CD14-positive monocyte (primary cell): ENCODE results near the gene GRAMD1A. TPM values are rescaled to one million over a fixed set of nuclear protein-coding genes. Genes with fewer than 3 reads are reported as not detected.

Experiments used
- DNase-seq, 3 donors: peaks; one replicate each; pipeline ENCODE4 v3.0.0-alpha.2; 2011 to 2022
- H2AFZ ChIP-seq: 2 replicates; pipeline ENCODE4 v1.6.0; 2012; ENCODE audit warnings: mild to moderate bottlenecking, low read depth, low read length, inconsistent platforms; ENCODE audit not compliant: insufficient read depth, poor library complexity, severe bottlenecking
- H3K27ac ChIP-seq, 2 donors: 1 replicate in 1 of 2; 2 replicates in 1 of 2; pipeline ENCODE4 v1.5.1; 2012 to 2013; ENCODE audit warnings: low read length in 2 of 2, control low read depth in 1 of 2, inconsistent platforms in 1 of 2, low read depth in 1 of 2, mild to moderate bottlenecking in 1 of 2
- H3K27me3 ChIP-seq, 2 donors: one replicate each; pipeline versions ENCODE4 v1.6.0 to v1.6.1; 2011 to 2013; ENCODE audit warnings: low read length in 2 of 2; ENCODE audit not compliant: control insufficient read depth in 2 of 2, insufficient read depth in 2 of 2
- H3K36me3 ChIP-seq, 2 donors: replicated peaks in 1 of 2; 1 replicate in 1 of 2; 2 replicates in 1 of 2; pipeline versions ENCODE4 v1.5.1 to v1.6.1; 2012 to 2013; ENCODE audit warnings: low read length in 2 of 2, control low read depth in 1 of 2, inconsistent platforms in 1 of 2, mild to moderate bottlenecking in 1 of 2; ENCODE audit not compliant: insufficient read depth in 2 of 2, control insufficient read depth in 1 of 2
- H3K4me1 ChIP-seq, 2 donors: 1 replicate in 1 of 2; 2 replicates in 1 of 2; pipeline versions ENCODE4 v1.5.1 to v1.6.1; 2012 to 2013; ENCODE audit warnings: low read length in 2 of 2, control low read depth in 1 of 2, inconsistent platforms in 1 of 2, mild to moderate bottlenecking in 1 of 2, moderate library complexity in 1 of 2; ENCODE audit not compliant: insufficient read depth in 2 of 2, control insufficient read depth in 1 of 2
- H3K4me2 ChIP-seq: replicated peaks from 2 replicates; pipeline ENCODE3; 2012; ENCODE audit warnings: low read length, moderate library complexity, mild to moderate bottlenecking; ENCODE audit not compliant: poor library complexity, severe bottlenecking; ENCODE audit errors: extremely low read depth
- H3K4me3 ChIP-seq, 3 experiments: fragments of 200-600 bp in 1 of 3; sonication (generic) in 1 of 3; replicated peaks in 1 of 3; 1 replicate in 2 of 3; 2 replicates in 1 of 3; pipeline ENCODE4 v1.5.1; 2011 to 2013; ENCODE audit warnings: low read length in 3 of 3, mild to moderate bottlenecking in 3 of 3, control low read depth in 2 of 3, low read depth in 2 of 3, inconsistent platforms in 1 of 3, moderate library complexity in 1 of 3
- H3K79me2 ChIP-seq: 2 replicates; pipeline ENCODE4 v1.6.0; 2012; ENCODE audit warnings: mild to moderate bottlenecking, control low read depth, inconsistent platforms, low read length, moderate library complexity; ENCODE audit not compliant: insufficient read depth
- H3K9ac ChIP-seq: 2 replicates; pipeline ENCODE4 v1.6.0; 2017; ENCODE audit warnings: low read length, mild to moderate bottlenecking; ENCODE audit not compliant: insufficient read depth, poor library complexity, severe bottlenecking
- H3K9me3 ChIP-seq, 2 donors: replicated peaks in 1 of 2; 1 replicate in 1 of 2; 2 replicates in 1 of 2; pipeline versions ENCODE4 v1.5.1 to v1.6.1; 2012 to 2013; ENCODE audit warnings: low read length in 2 of 2, control low read depth in 1 of 2; ENCODE audit not compliant: control insufficient read depth in 1 of 2, insufficient read depth in 1 of 2
- H4K20me1 ChIP-seq: 2 replicates; pipeline ENCODE4 v1.6.0; 2012; ENCODE audit warnings: mild to moderate bottlenecking, low read length, control low read depth, moderate library complexity; ENCODE audit not compliant: insufficient read depth
- H3K27ac Mint-ChIP-seq, 7 donors: one replicate each; pipeline ENCODE4 v1.8.0; 2020; ENCODE audit warnings: mild to moderate bottlenecking in 7 of 7, mixed read lengths in 7 of 7, moderate library complexity in 6 of 7, inconsistent platforms in 2 of 7
- H3K27me3 Mint-ChIP-seq, 3 donors: one replicate each; pipeline ENCODE4 v1.8.0; 2021 to 2022; ENCODE audit warnings: low read depth in 3 of 3, mild to moderate bottlenecking in 3 of 3, mixed read lengths in 3 of 3, moderate library complexity in 3 of 3, inconsistent platforms in 1 of 3
- H3K36me3 Mint-ChIP-seq, 2 donors: one replicate each; pipeline ENCODE4 v1.8.0; 2020; ENCODE audit warnings: mixed read lengths in 2 of 2, inconsistent platforms in 1 of 2, mild to moderate bottlenecking in 1 of 2
- H3K4me1 Mint-ChIP-seq: one replicate; pipeline ENCODE4 v1.8.0; 2020; ENCODE audit warnings: mild to moderate bottlenecking, mixed read lengths
- H3K4me3 Mint-ChIP-seq, 2 donors: one replicate each; pipeline ENCODE4 v1.8.0; 2020; ENCODE audit warnings: mild to moderate bottlenecking in 2 of 2, mixed read lengths in 2 of 2, moderate library complexity in 1 of 2
- H3K9me3 Mint-ChIP-seq, 7 donors: one replicate each; pipeline ENCODE4 v1.8.0; 2020 to 2022; ENCODE audit warnings: mixed read lengths in 7 of 7, mild to moderate bottlenecking in 6 of 7, moderate library complexity in 6 of 7, inconsistent platforms in 2 of 7
- CTCF ChIP-seq: fragments of 200-600 bp; IDR thresholded peaks from one replicate; pipeline ENCODE4 v1.8.0; 2022; ENCODE audit warnings: antibody characterized with exemption, mild to moderate bottlenecking
- WGBS: methylation state at CpG from one replicate; pipeline ENCODE4 v1.1.5; 2013; ENCODE audit warnings: missing lambda C conversion rate; ENCODE audit not compliant: insufficient coverage; 5-methylcytosine and 5-hydroxymethylcytosine counted together
- intact Hi-C, 2 donors: fragments of 100-400 bp; cut with micrococcal nuclease; formaldehyde crosslinking; loops; one replicate each; pipeline versions ENCODE4 v1.15.0 to v1.15.1; 2023
- polyA plus RNA-seq, 3 donors: library from polyadenylated mRNA; depleted of rRNA in 1 of 3; unstranded in 2 of 3; stranded (reverse) in 1 of 3; fragments of 300-500 nt in 2 of 3; fragments of >200 nt in 1 of 3; fragmentation: Illumina TruSeq in 2 of 3; gene quantifications; 1 replicate in 2 of 3; 2 replicates in 1 of 3; pipeline ENCODE4 v1.2.3, GENCODE V29; 2012 to 2021

Gene GRAMD1A
- polyA plus RNA-seq, 3 donors, result 9.3 to 73.9 (median 15.1) TPM

GRCh38 chr19:35017507-35017906 lies 17.4 kb downstream of the GRAMD1A start:
- Histone ChIP-seq H3K4me3 (peak overlapping the region in 1 of 3 experiments; percentile 11), H3K27me3 (no peaks in the 10 kb centered on the region), H3K36me3 (peaks cover 57 to 75% of the 10 kb centered on the region in 2 donors), H3K9ac (no peak overlapping the region), H4K20me1 (peaks cover 6% of the 10 kb centered on the region), H3K79me2 (peaks cover 14% of the 10 kb centered on the region), H3K4me1 (peaks cover 46 to 51% of the 10 kb centered on the region in 2 donors), H3K27ac (peak overlapping the region; percentile 60 to 67), H3K4me2 (no peak overlapping the region), H3K9me3 (no peaks in the 10 kb centered on the region), H2AFZ (no peak overlapping the region)
- Mint-ChIP-seq H3K27me3 (peaks cover 0 to 3% (median 0%) of the 10 kb centered on the region in 3 donors), H3K9me3 (no peaks in the 10 kb centered on the region), H3K4me3 (peak overlapping the region in 1 of 2 donors; percentile 49), H3K4me1 (peaks cover 51% of the 10 kb centered on the region), H3K36me3 (peaks cover 74 to 91% of the 10 kb centered on the region in 2 donors), H3K27ac (peak overlapping the region; percentile 43 to 87 (median 83))
- peak in 1 of 3 donors; percentile 38 for DNase-seq
- intact Hi-C loops, result no loop called here
- WGBS, result 0% methylated on average over 3 of the region's 3 CpGs
- TF ChIP-seq CTCF, result no peak

GRCh38 chr19:35018379-35018778 lies 18.3 kb downstream of the GRAMD1A start:
- 91% methylated on average over 1 of the region's 4 CpGs for WGBS
- H3K27ac Mint-ChIP-seq, result peak overlapping the region in 3 of 7 donors; percentile 48 to 62 (median 58)
- no peak overlapping the region for H3K27ac ChIP-seq

More at GRCh38 chr19:35018379-35018778, 18.3 kb downstream of the GRAMD1A start:
- peaks cover 78 to 93% of the 10 kb centered on the region in 2 donors for H3K36me3 Mint-ChIP-seq
- Histone ChIP-seq H3K4me2 (no peak overlapping the region), H3K9ac (no peak overlapping the region), H3K79me2 (peaks cover 7% of the 10 kb centered on the region), H3K9me3 (no peaks in the 10 kb centered on the region), H3K4me1 (peaks cover 46 to 51% of the 10 kb centered on the region in 2 donors), H3K4me3 (no peak overlapping the region), H3K36me3 (peaks cover 59 to 83% of the 10 kb centered on the region in 2 donors), H3K27me3 (no peaks in the 10 kb centered on the region), H2AFZ (no peak overlapping the region), H4K20me1 (peaks cover 11% of the 10 kb centered on the region)
- intact Hi-C loops, result no loop called here
- no peak overlapping the region for H3K4me3 Mint-ChIP-seq
- DNase-seq, result no peak
- no peak for TF ChIP-seq CTCF
- peaks cover 48% of the 10 kb centered on the region for H3K4me1 Mint-ChIP-seq
- H3K9me3 Mint-ChIP-seq, result no peaks in the 10 kb centered on the region
- H3K27me3 Mint-ChIP-seq, result peaks cover 0 to 3% (median 0%) of the 10 kb centered on the region in 3 donors
